CD4-positive, alpha-beta T cell treated with Interferon alpha-2 for 1 hour (primary cell): Measurements from ENCODE around the gene DNAJC5.

Experiments
- DNase-seq, 2 donors: peaks; one replicate each; pipeline ENCODE4 v3.0.0-alpha.2; 2020 to 2022

DNAJC5 gene

GRCh38 chr20:63885264-63886053 is 9.5 kb upstream of the DNAJC5 start:
- no peak for DNase-seq

GRCh38 chr20:63886054-63886419 is 8.9 kb upstream of the DNAJC5 start:
- DNase-seq, result no peak

- no peak for DNase-seq
Measured at GRCh38 chr20:63886921-63887320, 8.0 kb upstream of the DNAJC5 start.

GRCh38 chr20:63889241-63890200 is 5.4 kb upstream of the DNAJC5 start:
- DNase-seq, result no peak

- no peak for DNase-seq
Measured at GRCh38 chr20:63890201-63890576, 4.7 kb upstream of the DNAJC5 start.

- DNase-seq, result no peak
Measured at GRCh38 chr20:63890616-63891015, 4.3 kb upstream of the DNAJC5 start.

- DNase-seq, result no peak
Measured at GRCh38 chr20:63891061-63892002, 3.6 kb upstream of the DNAJC5 start.

- no peak for DNase-seq
Measured at GRCh38 chr20:63892402-63892801, 2.5 kb upstream of the DNAJC5 start.

- DNase-seq, result no peak
Measured at GRCh38 chr20:63893999-63894357, 948 bp upstream of the DNAJC5 start.

- DNase-seq, result no peak
Measured at GRCh38 chr20:63895202-63895951, 451 bp downstream of the DNAJC5 start.

- peak in 1 of 2 donors; percentile 58 for DNase-seq
Measured at GRCh38 chr20:63895952-63896263, 982 bp downstream of the DNAJC5 start.

- DNase-seq, result peak; percentile 13 to 59
Measured at GRCh38 chr20:63896264-63897105, 1.6 kb downstream of the DNAJC5 start.

GRCh38 chr20:63897978-63898561 is 3.1 kb downstream of the DNAJC5 start:
- DNase-seq, result no peak

GRCh38 chr20:63898882-63899558 is 4.1 kb downstream of the DNAJC5 start:
- peak in 1 of 2 donors; percentile 12 for DNase-seq

- DNase-seq, result no peak
Measured at GRCh38 chr20:63900413-63900812, 5.5 kb downstream of the DNAJC5 start.

- peak in 1 of 2 donors; percentile 22 for DNase-seq
Measured at GRCh38 chr20:63903796-63904561, 9.1 kb downstream of the DNAJC5 start.

GRCh38 chr20:63908008-63908682 is 13.2 kb downstream of the DNAJC5 start:
- no peak for DNase-seq

- peak in 1 of 2 donors; percentile 4 for DNase-seq
Measured at GRCh38 chr20:63911176-63911575, 16.2 kb downstream of the DNAJC5 start.

GRCh38 chr20:63913768-63914167 is 18.8 kb downstream of the DNAJC5 start:
- no peak for DNase-seq
